HPDE6-E6E7 (cell line): Measurements from ENCODE around the gene KCP.

ENCODE experiments used
- DNase-seq: peaks from one replicate; pipeline ENCODE4 v3.0.0; 2011; ENCODE audit warnings: missing footprints; ENCODE audit errors: extremely low spot score

Gene KCP

GRCh38 chr7:128827971-128828711 lies 82.4 kb downstream of the KCP start:
- peak; percentile 60 for DNase-seq

GRCh38 chr7:128827248-128827958 lies 83.1 kb downstream of the KCP start:
- peak; percentile 76 for DNase-seq

GRCh38 chr7:128826916-128827247 lies 83.6 kb downstream of the KCP start:
- no peak for DNase-seq
